ENCODE results near the gene LYRM4.

Gene LYRM4

GRCh38 chr6:5214570-5215052, 46.1 kb downstream of the LYRM4 start:
- Histone ChIP-seq H3K4me3 (ENCODE audit: low read depth, low read length) (no peak overlapping the region), H3K79me2 (no peaks in the 10 kb centered on the region), H3K27me3 (ENCODE audit: control insufficient read depth, insufficient read depth, low read length) (no peaks in the 10 kb centered on the region), H3K9me3 (ENCODE audit: control insufficient read depth, low read length) (no peaks in the 10 kb centered on the region), H3K36me3 (ENCODE audit: control insufficient read depth, insufficient read depth, low read length) (no peaks in the 10 kb centered on the region), H3K4me1 (peaks cover 8% of the 10 kb centered on the region), H3K9ac (no peak overlapping the region), H3K27ac (no peak overlapping the region), H3K4me2 (ENCODE audit: low read length) (no peak overlapping the region), H2AFZ (no peak overlapping the region)
- peak; percentile 78 for TF ChIP-seq CTCF (IDR thresholded peaks at IDR 0.05)

GRCh38 chr6:5213836-5214235, 46.9 kb downstream of the LYRM4 start:
- Histone ChIP-seq H3K27ac (no peak overlapping the region), H3K9ac (no peak overlapping the region), H3K4me1 (peaks cover 8% of the 10 kb centered on the region), H3K27me3 (ENCODE audit: control insufficient read depth, insufficient read depth, low read length) (no peaks in the 10 kb centered on the region), H3K36me3 (ENCODE audit: control insufficient read depth, insufficient read depth, low read length) (no peaks in the 10 kb centered on the region), H3K9me3 (ENCODE audit: control insufficient read depth, low read length) (no peaks in the 10 kb centered on the region), H3K79me2 (no peaks in the 10 kb centered on the region), H2AFZ (no peak overlapping the region), H3K4me2 (ENCODE audit: low read length) (no peak overlapping the region), H3K4me3 (ENCODE audit: low read depth, low read length) (no peak overlapping the region)
- no peak for TF ChIP-seq CTCF (IDR thresholded peaks at IDR 0.05)

- no peak overlapping the region for H3K27ac ChIP-seq
- H3K36me3 ChIP-seq (ENCODE audit: control insufficient read depth, insufficient read depth, low read length) = no peaks in the 10 kb centered on the region
- H3K4me3 ChIP-seq (ENCODE audit: low read depth, low read length) = no peak overlapping the region
- peaks cover 8% of the 10 kb centered on the region for H3K4me1 ChIP-seq
- no peak overlapping the region for H2AFZ ChIP-seq
- H3K4me2 ChIP-seq (ENCODE audit: low read length) = no peak overlapping the region
- no peak for TF ChIP-seq CTCF (IDR thresholded peaks at IDR 0.05)
- no peaks in the 10 kb centered on the region for H3K79me2 ChIP-seq
- H3K9ac ChIP-seq = no peak overlapping the region
- H3K9me3 ChIP-seq (ENCODE audit: control insufficient read depth, low read length) = no peaks in the 10 kb centered on the region
- H3K27me3 ChIP-seq (ENCODE audit: control insufficient read depth, insufficient read depth, low read length) = no peaks in the 10 kb centered on the region
Measured at GRCh38 chr6:5211492-5211891, 49.3 kb downstream of the LYRM4 start.

GRCh38 chr6:5208471-5208971, 52.2 kb downstream of the LYRM4 start:
- Histone ChIP-seq H2AFZ (no peak overlapping the region), H3K9ac (no peak overlapping the region), H3K36me3 (ENCODE audit: control insufficient read depth, insufficient read depth, low read length) (no peaks in the 10 kb centered on the region), H3K4me1 (peaks cover 19% of the 10 kb centered on the region), H3K27ac (no peak overlapping the region), H3K9me3 (ENCODE audit: control insufficient read depth, low read length) (no peaks in the 10 kb centered on the region), H3K4me3 (ENCODE audit: low read depth, low read length) (no peak overlapping the region), H3K27me3 (ENCODE audit: control insufficient read depth, insufficient read depth, low read length) (no peaks in the 10 kb centered on the region), H3K4me2 (ENCODE audit: low read length) (no peak overlapping the region), H3K79me2 (no peaks in the 10 kb centered on the region)
- no peak for TF ChIP-seq CTCF (IDR thresholded peaks at IDR 0.05)

GRCh38 chr6:5208057-5208456, 52.7 kb downstream of the LYRM4 start:
- Histone ChIP-seq H2AFZ (no peak overlapping the region), H3K4me1 (peaks cover 19% of the 10 kb centered on the region), H3K27ac (no peak overlapping the region), H3K27me3 (ENCODE audit: control insufficient read depth, insufficient read depth, low read length) (no peaks in the 10 kb centered on the region), H3K4me2 (ENCODE audit: low read length) (no peak overlapping the region), H3K79me2 (no peaks in the 10 kb centered on the region), H3K36me3 (ENCODE audit: control insufficient read depth, insufficient read depth, low read length) (no peaks in the 10 kb centered on the region), H3K4me3 (ENCODE audit: low read depth, low read length) (no peak overlapping the region), H3K9me3 (ENCODE audit: control insufficient read depth, low read length) (no peaks in the 10 kb centered on the region), H3K9ac (no peak overlapping the region)
- no peak for TF ChIP-seq CTCF (IDR thresholded peaks at IDR 0.05)
